Measurements from ENCODE around the gene UBE2E2.

The UBE2E2 gene

GRCh38 chr3:23399221-23399620 lies 196.1 kb downstream of the UBE2E2 start:
- no peak for DNase-seq

- no peak for DNase-seq
Measured at GRCh38 chr3:23402728-23403492, 199.8 kb downstream of the UBE2E2 start.

GRCh38 chr3:23404246-23404645 lies 201.1 kb downstream of the UBE2E2 start:
- no peak for DNase-seq

DNA sequence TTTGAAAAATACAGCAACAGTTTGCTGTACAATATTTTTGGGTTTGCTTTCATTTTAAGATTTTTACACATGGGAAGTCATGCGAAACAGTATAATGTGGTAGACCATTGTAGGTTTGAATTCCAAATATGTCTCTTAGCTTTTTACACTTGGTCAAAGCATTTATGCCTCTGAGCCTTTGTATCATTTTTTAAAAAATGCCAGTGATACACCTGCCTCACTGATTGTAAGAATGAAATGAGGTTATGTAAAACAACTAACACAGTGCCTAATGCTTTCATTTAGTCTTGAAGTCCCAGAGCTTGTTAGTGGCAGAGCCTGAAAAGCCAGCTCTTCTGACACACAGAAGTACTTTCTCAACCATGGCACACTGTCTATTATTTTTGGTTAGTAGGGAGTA lies 202.0 kb downstream of the UBE2E2 start:
- no peak for DNase-seq

DNA sequence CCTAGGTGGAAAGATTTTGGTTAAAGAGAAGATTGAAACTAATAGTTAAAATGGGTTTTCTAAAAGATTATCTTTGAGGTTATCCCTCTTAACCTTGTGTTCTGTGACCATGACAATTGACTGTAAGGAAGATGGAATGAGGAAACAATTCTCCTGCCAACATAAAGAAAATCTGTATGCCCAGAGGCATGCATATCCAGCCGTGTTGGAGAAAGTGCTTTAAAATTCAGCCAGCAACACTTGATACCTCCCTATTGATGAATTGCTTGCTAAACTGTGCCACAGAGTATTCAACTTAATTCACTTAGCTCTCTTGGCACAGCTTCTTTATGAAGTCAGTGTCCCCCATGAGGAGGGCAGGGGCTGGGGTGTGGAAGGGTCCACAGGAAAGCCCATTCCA lies 203.5 kb downstream of the UBE2E2 start:
- no peak for DNase-seq

GRCh38 chr3:23418026-23418425 lies 214.9 kb downstream of the UBE2E2 start:
- no peak for DNase-seq

DNA sequence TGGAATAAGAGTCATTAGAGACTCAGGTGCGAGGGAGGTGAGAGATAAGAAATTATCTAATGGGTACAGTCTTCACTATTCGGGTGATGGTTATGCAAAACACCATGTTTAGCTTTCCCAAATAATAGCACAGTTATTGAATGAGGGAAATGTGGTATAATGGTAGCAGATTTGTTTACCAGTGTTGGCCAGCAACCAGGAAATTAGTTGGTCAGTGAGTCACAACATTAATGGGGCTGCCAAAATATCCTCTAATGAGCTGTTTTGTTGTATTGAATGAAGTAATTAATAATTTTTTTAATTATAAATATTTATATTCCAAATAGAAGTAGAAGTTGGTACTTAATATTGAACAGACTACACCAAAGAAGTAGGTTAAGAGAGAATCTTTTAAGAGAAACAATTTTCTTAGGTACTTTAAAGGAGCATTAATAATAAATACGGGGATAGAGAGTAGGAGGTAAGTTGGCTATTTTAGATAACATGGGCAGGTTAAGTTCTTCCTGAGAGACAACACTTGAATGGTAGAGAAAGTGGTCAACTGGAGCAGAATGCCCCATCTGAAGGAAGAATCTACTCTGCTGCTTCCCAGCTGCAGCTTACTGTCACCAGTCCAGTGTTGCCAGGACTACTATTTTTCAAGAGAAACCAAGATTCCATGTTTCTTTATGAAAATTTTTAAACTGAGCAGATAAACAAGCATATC lies 218.8 kb downstream of the UBE2E2 start:
- no peak for DNase-seq

DNA sequence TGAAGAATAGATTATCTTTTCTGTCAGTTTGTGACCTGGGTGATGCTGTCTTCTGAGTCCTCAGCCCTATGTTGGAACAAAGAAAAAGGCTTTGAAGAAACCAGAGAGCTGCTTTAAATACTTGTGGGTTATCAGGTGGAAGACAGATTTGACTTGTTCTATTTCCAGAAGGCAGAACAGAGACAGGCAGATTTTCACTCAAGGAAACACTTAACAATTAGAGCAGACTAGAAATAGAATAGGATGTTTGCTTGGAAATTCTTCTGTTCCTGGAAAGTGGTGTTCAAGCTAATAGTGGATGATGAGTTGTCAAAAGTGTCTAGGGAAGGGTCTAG lies 219.4 kb downstream of the UBE2E2 start:
- DNase-seq: no peak

GRCh38 chr3:23425410-23425809 lies 222.3 kb downstream of the UBE2E2 start:
- DNase-seq: no peak

DNA sequence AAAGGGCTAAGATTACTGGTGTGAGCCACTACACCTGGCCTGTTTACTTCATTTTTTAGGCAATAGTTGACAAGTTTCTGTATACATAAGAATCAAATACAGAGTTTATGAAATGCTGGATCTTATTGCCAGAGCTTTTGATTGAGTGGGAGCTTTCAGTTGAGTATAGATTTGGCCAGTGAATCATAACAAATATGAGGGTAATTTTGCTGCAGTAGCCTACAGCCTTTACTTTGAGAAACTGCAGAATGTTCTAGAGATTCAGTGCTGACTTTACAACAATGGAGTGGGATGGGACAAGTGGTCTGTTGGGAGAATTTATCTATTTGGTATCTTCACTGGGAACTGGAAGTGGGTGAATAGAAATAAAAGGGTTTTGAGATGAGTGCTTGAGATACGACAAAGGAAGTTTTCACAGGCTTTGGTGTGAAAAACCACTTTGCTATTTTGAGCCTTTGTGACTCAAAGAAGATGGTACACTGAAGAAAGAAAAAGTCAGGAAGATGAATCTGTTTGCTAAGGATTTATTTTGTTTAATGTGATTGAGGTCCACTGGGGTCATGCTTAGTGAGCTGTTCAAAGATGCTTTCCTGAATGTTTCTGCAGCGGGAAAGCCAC lies 227.8 kb downstream of the UBE2E2 start:
- DNase-seq: no peak

- DNase-seq: no peak
Measured at GRCh38 chr3:23431764-23432163, 228.6 kb downstream of the UBE2E2 start.

DNA sequence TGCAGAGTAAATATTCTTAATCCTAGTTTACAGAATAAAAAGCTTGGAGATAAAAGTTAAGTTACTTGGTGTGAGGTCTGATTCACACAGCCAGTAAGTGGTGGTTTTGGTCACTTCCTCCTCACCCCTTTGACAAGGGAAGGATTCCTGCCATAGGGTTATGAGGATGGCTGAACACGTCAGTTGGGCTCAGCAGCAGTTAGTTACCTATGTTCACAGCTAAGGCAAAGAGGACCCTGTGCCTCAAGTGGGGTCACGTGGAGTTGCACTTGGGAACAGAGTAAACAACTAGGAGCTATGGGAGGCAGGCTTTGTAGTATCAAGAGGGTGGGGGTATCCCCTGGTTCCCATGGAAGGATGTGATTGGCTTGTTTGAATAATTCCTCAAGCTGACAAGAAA lies 232.2 kb downstream of the UBE2E2 start:
- DNase-seq: no peak

GRCh38 chr3:23435904-23436303 lies 232.8 kb downstream of the UBE2E2 start:
- DNase-seq: no peak

- no peak for DNase-seq
Measured at GRCh38 chr3:23437484-23438145, 234.5 kb downstream of the UBE2E2 start.

DNA sequence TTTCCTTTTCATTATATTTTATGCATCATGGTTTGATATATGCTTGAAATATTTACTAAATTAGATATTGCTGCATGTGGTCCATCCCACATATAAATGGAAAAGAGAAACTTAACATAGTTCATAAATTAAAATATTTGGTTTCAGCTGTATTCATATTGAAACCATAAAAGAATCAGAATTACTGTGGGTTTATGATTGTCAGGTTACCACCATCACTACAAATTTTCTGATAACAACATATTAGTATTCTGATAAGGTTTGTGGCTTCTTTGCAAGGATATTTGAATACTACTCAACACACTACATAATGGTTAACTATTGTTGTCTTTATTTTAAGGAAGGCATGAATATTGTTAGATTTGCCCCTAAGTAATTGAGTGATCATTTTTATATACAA lies 235.5 kb downstream of the UBE2E2 start:
- no peak for DNase-seq

GRCh38 chr3:23439080-23439479 lies 236.0 kb downstream of the UBE2E2 start:
- no peak for DNase-seq

DNA sequence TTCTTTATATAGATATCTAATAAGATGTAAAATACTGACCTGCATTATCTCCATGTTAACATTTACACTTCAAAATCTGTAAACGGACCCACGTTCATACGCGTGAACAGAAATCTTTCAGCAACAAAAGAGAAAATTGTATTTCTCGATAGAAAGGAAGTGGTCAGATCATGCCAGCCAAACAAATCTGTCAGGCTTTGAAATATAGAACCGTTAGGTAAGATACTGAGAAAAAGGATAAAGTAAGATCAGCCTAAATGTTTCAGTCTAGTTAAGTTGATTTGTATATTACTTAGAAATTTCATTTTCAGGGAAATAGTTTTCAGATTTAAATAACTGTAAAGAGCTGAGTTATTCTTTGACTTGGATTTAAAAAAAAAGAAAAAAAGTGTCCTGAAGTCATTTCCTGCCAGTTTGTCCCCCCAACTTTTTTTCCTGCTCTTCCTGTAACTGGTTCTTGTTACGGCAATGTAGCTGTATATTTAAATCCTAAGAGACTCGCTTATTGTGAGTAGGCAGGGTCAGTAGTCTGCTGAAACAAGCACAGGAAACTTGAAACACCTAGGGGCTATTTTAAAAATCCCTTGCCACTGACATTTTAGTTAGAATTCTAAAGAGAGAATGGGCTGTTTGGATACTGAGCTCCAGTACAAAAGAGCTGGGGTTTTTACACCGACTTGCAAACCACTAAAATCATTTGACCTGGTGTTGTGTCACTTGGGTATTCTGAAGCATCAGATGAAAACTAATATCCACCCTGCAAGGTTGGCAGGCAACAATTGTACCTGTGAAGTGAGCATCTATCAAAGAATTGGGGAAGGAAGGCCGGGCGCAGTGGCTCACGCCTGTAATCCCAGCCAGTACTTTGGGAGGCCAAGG lies 237.5 kb downstream of the UBE2E2 start:
- DNase-seq: no peak

DNA sequence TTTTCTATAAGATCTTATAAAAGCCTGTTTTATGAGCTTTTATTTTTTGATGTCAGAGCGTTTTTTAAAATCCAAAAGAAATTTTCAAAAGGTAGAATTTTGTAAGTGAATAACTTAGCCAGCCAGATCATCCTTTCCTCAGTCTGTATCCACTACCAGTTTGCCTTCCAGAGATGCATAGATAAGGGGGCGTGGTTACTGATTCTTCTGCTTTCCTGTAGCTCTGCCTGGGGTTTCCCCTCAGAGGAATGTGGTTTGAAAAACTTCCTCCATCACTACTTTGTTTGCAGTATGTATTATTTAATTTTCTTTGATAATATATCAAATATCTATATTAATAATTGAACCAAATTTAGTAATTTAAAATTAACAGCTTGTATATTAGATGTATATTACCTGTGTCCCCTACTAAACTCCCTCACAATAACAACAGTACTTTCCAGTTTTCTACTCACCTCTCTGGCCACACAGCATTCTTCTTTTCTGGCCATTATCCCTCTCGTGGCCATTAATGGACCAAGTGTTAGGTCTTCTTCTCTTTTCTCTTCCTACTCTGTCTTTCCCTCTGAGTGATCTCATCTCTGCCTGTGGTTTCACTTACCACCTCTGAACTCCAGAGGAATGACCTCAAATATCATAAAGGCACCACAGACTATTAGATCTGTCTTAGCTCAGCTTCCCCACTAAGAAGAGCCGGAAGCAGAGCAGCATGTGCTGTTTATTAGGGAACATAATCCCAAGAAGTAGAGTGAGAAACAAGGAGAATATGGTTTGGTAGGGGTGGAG lies 239.7 kb downstream of the UBE2E2 start:
- peak; percentile 12 for DNase-seq

GRCh38 chr3:23444386-23444785 lies 241.3 kb downstream of the UBE2E2 start:
- DNase-seq: no peak

- DNase-seq: no peak
Measured at GRCh38 chr3:23446301-23446700, 243.2 kb downstream of the UBE2E2 start.

DNA sequence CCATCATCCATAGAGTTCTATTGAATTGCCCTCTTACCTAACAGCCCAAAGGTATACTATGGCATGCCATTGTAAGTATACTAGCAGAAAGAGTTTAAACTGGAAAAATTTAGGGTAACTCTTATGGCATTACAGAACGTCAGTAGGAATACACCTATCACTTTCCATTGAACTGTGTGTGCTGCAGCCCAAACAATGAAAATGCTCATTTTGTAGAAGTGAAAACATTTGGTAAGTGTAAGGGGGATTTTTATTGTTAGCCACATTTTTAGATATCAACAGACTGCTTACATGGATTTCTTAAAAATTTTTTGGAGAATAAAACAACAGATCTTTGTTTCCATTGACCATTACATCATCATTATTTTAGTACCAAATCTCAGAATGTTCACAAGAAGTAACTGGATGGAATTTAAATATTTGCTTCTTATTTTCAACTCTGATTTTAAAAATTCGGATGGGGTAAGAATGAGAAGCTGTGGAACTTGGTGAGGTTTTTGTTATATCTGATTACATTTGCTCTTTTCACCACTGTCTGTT lies 245.9 kb downstream of the UBE2E2 start:
- no peak for DNase-seq

DNA sequence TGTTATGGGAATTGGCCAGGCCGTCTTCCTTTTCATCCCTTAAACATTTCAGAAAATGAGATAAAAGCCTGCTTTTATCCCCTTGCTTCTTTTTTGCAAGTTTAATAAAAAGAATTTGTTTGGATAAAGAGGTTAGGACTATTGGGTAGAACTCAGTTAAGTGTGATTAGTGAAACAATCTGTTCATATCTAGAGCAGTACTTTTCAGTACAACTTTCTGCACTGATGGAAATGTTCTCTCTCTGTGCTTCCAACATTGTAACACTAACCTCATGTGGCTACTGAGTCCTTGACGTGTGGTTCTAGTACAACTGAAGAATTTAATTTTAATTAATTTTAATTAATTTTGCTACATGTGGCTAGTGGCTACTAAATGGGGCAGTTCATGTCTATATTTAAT lies 246.9 kb downstream of the UBE2E2 start:
- no peak for DNase-seq
